Suppressor macrophage treated with lipopolysaccharide for 4 hours (primary cell): Measurements from ENCODE around the gene PPARGC1A.

Source experiments
- DNase-seq: peaks from one replicate; pipeline ENCODE4 v3.0.0-alpha.2; 2020

Gene PPARGC1A

GRCh38 chr4:23768541-23768940 is 121.3 kb downstream of the PPARGC1A start:
- no peak for DNase-seq

DNA sequence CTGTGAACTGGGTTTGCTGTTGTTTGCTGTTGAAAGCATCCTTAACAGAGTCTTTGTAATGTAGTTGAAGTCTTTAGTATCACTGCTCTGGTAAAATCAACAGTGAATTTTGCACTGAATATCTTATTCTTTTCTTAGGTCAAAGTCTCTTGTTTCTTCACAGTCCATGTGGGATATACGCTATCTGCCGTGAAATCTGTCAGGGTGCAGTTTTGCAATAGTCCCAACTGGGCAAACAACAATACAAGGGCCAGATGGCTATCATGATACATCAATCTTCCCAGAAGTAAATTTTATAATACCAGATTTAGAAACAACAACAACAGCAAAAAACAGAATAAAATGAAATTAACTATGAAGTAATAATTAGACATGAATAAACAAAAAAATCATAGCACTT is 123.5 kb downstream of the PPARGC1A start:
- no peak for DNase-seq

- DNase-seq, result no peak
Observed at GRCh38 chr4:23763559-23763958, 126.3 kb downstream of the PPARGC1A start.

DNA sequence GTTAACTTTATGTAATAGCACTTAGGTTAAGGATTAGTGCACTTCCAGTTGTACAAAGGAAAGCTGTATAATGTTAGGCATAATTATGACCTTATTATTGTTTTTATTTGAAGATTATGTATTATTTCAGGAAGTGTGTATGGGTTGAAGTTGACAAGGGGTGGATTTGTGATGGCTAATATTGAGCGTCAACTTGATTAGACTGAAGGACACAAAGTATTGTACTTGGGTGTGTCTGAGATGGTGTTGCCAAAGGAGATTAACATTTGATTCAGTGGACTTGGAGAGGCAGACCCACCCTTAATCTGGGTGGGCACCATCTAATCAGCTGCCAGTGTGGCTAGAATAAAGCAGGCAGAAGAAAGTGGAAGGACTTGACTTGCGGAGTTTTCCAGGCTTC is 127.3 kb downstream of the PPARGC1A start:
- no peak for DNase-seq

DNA sequence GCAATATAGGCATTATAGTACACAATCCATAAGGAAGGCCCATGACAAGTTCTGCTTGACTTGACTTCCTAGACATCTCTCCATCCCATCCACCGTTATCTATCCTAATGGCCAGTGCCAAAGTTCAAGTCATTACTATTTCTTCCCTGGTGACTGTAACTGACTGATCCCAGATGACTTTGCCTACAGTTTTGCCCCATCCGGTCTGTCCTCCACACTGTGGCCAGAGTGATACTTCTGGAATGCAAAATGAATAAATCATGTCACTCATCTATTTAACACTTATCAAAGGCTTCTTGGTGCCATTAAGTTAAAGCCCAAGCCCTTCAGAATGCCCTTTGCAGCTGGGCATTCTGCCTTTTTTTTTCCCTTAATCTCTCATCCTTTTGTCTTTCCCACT is 130.8 kb downstream of the PPARGC1A start:
- no peak for DNase-seq

DNA sequence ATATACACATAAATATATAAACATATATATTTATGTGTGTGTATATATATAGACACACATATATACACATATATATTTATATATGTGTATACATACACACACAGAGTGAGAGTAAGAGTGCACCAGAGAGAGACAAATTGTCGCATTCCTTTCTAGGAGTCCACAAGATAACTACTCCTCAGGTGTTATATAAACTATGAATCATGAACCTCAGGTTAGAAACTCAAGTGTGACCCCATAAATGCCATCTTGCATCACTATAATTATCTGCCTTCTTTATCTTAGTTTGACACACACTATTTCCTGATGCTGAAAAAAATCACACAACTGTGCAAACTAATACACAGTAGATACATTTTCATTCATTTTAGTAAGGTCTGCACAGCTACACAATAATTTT is 135.2 kb downstream of the PPARGC1A start:
- no peak for DNase-seq

DNA sequence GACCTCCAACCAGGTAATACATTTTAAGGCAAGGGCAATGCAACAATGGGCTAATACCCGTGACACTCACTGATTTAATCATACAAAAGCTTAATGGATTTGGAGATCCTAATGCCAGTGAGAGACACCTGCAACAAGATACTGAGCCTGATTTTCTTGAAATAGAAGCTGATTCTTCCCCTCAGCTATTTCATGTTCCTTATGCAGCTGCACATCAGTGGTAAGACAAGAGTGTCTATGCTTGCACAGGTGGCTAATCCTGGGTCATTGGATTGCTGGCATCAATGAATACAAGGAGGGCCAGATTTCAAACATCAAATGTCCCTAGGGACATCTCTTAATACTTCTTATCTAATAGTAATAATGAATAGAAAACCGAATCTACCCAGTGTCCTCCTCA is 139.7 kb downstream of the PPARGC1A start:
- DNase-seq, result no peak

DNA sequence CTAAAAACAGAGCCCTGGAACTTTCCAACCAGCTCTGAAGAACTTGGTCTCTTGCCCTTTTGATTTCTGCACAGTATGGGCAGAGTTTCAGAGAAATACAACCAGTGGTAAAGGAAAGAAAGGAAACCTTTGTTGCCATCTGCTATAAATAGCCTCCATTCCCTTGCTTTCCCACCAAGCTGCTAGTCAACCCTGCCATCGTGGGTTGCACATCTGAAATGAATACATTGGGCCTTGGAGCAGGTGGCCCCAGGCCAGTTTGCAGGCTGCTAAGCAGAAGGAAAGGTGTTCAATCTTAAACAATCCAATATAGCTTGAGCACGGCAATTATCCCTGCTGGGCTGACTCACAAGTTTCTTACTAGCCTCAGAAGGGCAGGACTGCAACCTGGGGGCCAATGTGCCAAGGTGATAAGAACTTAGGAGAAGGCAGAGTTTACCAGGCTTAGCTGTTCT is 142.5 kb downstream of the PPARGC1A start:
- no peak for DNase-seq

- no peak for DNase-seq
Observed at GRCh38 chr4:23746672-23747071, 143.2 kb downstream of the PPARGC1A start.

- DNase-seq, result no peak
Observed at GRCh38 chr4:23746027-23746426, 143.8 kb downstream of the PPARGC1A start.

- no peak for DNase-seq
Observed at GRCh38 chr4:23745377-23745776, 144.5 kb downstream of the PPARGC1A start.
